GM19035 (cell line): ENCODE data around the gene KDM2B.

Experiments
- ATAC-seq: cut with Tn5 transposase; IDR thresholded peaks from one replicate; pipeline ENCODE4 v1.9.1; 2021; ENCODE audit not compliant: unreplicated experiment

Gene KDM2B

DNA sequence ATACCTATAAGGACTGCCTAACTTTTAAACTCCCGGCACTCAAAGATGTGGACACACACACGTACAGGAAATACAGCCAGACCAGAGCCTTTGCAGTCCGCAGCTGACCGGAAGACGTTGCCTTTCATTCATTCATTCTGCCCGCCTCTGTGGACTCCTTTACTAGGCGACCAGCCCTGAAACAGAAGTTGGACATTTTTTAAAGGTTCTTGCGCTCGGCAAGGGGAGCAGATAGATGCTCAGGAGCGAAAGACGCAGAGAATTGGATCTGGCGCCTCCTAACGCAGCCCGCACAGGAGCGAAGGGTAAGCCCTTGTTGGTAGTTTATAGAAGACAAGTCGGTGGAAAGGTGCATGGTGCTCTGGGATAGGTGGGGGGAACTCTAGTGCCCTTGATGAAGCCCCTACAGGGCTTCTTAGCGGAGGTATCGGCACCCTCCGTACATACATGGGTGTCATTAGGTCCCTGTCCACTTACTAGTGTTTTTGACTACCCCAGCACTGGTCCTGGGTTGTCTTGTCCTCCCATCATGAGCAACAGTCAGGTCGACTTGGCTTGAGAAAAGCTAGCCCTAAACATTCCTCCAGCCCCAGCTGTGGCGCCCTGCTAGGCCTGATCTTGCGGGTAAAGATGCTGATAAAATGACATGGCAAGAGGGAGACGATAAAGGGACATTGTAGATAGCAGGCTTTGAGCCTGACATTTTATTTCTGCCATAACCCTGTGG lies at the start of gene KDM2B:
Gene KDM2B (minus strand): TSS at position 65 of the 727 bp plus-strand sequence. CDS start 112 bp downstream, outside the sequence.
- ATAC-seq = no peak

DNA sequence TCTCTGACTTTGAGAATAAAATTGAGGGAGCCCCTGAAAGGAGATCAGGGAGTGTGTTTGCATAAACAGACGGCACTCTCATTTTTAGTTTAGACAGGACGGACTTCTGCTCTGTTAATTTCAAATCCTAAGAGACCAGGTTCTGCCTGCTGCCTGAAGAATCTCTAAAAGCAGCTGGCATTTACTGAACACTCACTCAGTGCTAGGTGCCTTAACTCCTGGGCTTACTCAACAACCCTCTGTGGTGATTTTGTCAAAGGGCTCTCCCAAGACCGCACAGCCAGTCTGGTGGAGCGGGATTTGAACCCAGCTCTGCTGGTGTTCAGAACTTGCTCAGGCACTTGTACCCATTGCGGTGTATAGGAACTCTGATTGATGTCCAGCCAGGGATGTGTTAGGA lies 47.7 kb upstream of the KDM2B start:
- no peak for ATAC-seq

DNA sequence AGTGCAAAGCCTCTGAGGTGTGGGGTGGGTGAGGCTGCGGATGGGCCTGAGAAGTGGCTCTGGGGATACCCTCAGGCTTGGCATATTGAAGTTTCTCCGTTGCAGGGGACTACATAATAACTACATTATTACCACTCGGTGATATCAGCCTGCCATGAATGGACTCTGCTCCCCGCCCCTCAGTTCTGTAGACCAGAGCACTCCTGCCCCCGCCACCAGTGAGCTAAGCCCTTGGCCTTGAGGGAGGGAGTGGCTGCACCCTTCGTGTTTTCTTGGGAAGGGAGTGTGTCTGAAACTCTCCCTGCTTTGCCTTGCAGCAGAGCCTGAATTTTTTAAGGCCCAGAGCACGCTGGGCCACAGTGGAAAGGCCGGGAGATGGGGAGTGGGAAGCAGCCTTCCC lies 47.2 kb upstream of the KDM2B start:
- ATAC-seq = no peak

DNA sequence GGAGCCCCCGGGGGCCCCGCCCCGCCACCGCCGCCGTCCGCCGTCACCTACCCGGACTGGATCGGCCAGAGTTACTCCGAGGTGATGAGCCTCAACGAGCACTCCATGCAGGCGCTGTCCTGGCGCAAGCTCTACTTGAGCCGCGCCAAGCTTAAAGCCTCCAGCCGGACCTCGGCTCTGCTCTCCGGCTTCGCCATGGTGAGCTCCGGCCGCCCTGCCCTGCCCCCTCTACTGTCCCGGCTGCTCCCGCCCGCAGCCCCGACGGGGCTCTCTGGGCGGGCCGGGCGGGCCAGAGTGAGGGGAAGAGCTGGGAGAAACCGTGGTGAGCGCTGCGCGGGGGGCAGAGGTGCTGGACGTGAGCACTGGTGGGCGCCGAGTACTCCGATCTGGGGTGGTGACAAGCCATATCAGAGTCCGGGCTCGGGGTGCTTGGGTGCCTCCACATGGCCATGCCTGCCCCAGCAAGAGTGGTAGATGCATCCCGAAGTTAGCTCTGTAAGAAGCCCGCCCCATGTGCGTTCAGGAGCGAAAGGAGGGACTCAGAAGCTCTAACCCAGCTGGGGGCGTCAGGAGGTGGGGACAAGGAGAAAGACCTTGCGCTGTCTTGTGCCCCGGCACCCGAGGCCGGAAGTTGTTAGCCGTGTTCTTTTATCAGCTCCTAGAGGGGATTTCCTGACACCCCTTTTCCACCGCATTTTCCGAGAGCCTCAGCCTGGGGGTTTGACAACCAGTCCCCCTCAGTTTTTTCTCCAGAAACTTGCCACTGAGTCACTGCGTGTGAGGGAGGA lies 46.2 kb upstream of the KDM2B start:
- peak; percentile 37 for ATAC-seq

DNA sequence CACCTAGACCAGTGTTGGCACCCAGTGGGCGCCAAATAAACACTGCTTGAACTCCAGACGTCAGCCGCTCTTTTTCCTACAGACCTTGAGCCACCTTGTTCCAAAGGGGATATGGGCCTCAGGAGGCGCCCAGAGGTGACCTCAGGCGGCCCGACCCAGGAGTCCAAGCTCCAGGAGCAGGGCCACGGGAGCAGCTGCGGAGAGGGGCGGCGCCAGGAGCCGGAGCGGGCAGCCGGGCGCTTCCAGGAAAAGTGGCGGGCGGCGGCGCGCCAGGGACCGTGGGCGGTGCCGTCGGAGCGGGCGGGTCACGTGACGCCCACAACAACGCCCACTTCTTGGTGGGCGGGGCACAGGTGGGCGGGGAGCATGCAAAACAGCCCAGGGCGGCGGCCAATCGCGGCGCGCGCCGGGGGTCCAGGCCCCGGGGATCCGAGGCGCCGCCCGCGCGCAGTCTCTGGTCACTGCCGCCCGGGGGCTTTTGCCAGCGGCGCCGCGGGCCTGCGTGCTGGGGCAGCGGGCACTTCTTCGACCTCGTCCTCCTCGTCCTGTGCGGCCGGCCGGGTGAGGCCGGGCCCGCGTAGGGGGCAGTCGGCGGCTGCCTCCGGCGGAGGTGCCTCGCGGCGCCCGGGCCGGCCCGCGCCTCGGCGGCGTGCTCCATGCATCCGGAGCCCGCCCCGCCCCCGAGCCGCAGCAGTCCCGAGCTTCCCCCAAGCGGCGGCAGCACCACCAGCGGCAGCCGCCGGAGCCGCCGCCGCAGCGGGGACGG lies 45.4 kb upstream of the KDM2B start, which contains the start of gene ORAI1:
Gene ORAI1 (plus strand): TSS at position 444 of the 766 bp plus-strand sequence.
- ATAC-seq = peak; percentile 76

GRCh38 chr12:121620333-121620891 lies 39.6 kb upstream of the KDM2B start:
- no peak for ATAC-seq

DNA sequence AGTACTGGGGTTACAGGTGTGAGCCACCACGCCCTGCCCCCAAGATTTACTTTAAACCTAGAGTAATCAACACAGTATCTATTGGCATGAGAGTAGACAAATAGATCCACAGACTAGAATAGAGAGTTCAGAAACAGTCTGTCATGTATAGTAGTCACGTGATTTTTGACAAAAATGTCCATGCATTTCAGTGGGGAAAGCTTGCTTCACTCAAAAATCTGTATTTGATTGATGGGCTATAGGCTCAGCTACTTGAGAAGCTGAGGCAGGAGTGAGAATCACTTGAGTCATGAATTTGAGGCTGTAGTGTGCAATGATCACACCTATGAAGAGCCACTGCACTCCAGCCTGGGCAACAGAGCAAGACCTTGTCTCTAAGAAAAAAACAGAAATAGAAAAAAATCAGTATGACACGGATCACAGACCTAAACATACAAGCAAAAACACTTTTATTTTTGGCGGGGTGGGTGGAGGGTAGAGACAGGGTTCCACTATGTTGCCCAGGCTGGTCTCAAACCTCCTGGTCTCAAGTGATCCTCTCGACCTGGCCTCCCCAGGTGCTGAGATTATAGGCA lies 37.9 kb upstream of the KDM2B start:
- ATAC-seq = no peak

- no peak for ATAC-seq
Measured at GRCh38 chr12:121614872-121615467, 34.1 kb upstream of the KDM2B start.

GRCh38 chr12:121613462-121613861 lies 32.6 kb upstream of the KDM2B start:
- ATAC-seq = no peak

- ATAC-seq = no peak
Measured at GRCh38 chr12:121611306-121611705, 30.5 kb upstream of the KDM2B start.

DNA sequence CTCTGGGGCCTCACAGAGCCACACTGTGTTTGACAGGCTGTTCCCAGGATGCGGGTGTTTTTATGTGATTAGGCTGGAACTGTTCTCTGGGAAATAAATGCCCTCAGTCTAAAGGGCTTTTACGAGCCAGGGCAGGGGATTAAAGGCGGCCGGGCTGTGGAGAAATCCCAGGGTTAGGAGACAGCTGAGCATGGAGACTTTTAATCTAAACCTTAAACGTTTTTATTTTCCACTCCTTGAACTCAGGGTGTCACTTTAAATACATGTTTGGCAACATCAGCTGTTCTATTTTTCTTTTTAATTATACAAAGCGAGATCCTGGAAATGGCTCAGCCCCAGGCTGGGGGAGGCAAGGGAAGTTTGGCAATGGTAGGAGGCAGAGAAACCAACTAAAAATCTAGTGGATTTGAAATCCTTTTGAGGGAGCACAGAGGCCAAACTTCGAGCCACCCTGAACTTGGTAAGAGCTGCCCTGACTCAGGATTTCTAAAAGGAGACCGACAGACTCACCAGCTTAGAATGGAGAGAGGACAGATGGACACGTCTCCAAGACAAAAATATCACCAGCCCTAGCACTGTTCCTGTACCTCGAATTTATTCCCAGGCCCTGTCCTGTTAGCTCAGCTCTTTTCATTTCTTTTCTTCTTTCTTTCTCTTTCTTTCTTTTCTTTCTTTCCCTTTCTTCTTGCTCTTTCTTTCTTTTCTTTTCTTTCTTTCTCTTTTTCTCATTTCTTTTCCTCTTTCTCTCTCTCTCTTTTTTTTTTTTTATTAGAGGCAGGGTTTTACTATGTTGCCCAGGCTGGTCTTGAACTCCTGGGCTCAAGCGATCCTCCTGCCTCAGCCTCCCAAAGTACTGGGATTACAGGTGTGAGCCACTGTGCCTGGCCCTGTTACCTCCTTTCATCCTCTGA lies 29.7 kb upstream of the KDM2B start:
- ATAC-seq = no peak

- no peak for ATAC-seq
Measured at GRCh38 chr12:121608301-121608700, 27.5 kb upstream of the KDM2B start.

- no peak for ATAC-seq
Measured at GRCh38 chr12:121603581-121603980, 22.8 kb upstream of the KDM2B start.

GRCh38 chr12:121602766-121603165 lies 21.9 kb upstream of the KDM2B start:
- ATAC-seq = no peak

- ATAC-seq = no peak
Measured at GRCh38 chr12:121600702-121601336, 20.0 kb upstream of the KDM2B start.

DNA sequence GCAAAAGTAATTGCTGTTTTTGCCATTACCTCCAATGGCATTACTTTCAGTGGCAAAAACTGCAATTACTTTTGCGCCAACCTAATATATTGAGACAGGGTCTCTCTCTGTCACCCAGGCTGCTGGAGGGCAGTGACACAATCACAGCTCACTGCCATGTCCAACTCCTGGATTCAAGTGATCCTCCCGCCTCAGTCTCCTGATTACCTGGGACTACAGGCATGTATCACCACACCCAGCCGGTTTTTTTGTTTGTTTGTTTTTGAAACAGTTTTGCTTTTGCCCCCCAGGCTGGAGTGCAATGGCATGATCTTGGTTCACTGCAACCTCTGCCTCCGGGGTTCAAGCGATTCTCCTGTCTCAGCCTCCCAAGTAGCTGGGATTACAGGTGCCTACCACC lies 15.7 kb upstream of the KDM2B start:
- ATAC-seq = no peak

- no peak for ATAC-seq
Measured at GRCh38 chr12:121595520-121595919, 14.7 kb upstream of the KDM2B start.

GRCh38 chr12:121592320-121592719 lies 11.5 kb upstream of the KDM2B start:
- no peak for ATAC-seq
